ENCODE measurements around the gene MAPK1. TPM values are rescaled to one million over a fixed set of nuclear protein-coding genes. Genes with fewer than 3 reads are reported as not detected.
"Not testable (repeated sequence)": the region's sequence is repeated elsewhere in the genome, so short reads cannot be mapped to it uniquely, and the experiment has no call there.

Gene MAPK1
- total RNA-seq, 1 experiment from 2014 or later = 90.3 TPM

DNA sequence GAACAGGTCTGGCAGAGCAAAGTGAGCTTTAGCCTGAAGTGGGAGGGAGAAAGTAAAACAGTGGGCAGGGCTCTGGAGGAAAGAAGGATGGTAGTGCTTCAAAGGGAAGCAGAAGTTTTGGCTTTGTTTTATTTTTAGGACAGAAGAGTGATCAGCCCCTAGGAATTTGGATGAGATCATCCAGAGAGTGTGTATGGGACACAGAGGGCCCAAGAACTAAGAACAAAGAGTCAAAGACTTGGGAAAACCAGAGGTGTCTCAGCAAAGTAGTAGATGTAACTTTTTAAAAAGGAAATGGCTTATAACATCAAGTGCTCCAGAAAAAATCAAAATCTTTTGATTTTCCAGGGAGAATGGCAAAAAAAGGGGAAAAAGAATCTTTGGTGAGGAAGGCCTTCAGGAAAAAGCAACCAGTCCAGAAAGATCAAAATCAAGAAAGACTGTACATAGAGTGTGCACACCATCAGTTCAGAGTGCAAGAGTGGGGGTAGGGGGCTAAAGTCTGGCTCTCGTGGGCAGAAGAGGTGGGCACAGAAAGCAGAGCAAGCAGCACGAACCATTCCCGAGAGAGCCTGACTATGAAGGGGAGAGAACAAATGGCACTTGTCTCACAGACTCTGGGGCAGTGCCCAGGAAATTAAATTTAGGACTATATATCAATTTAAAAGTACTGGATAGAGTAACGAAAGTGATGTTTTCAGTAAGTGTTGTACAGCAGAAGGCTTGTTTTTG is 30.0 kb downstream of the MAPK1 start:
- H3K4me1 ChIP-seq (ENCODE audit: insufficient read depth, low read length) = no peaks in the 10 kb centered on the region; the same call in 1 of the 2 replicates
- no peak overlapping the region for H2BK12ac ChIP-seq (ENCODE audit: insufficient read length, low read depth, low read length)
- no peak overlapping the region for H2AK5ac ChIP-seq (ENCODE audit: insufficient read length, low read length)
- WGBS (ENCODE audit: extremely low coverage, insufficient read length, low lambda C conversion rate) = no CpG with 5 or more reads among the region's 4 CpGs
- H3K27me3 ChIP-seq (ENCODE audit: insufficient read depth, low read length) = no peaks in the 10 kb centered on the region
- no peak for DNase-seq
- Mint-ChIP-seq H3K36me3 (ENCODE audit: insufficient read depth in 1 of 3, low read depth in 3 of 3) (no peaks in the 10 kb centered on the region), H3K27ac (peak overlapping the region; percentile 19 to 93 (median 91); a peak in 6 of 7 replicates), H3K9me3 (no peaks in the 10 kb centered on the region), H3K27me3 (ENCODE audit: low read depth) (no peaks in the 10 kb centered on the region), H3K4me1 (peaks cover 26 to 41% of the 10 kb centered on the region in 2 experiments), H3K4me3 (no peak overlapping the region; a peak in 1 of 5 replicates)
- H2BK5ac ChIP-seq (ENCODE audit: insufficient read length, low read length) = no peak overlapping the region
- H2BK20ac ChIP-seq (ENCODE audit: low read depth, low read length, poor library complexity, severe bottlenecking) = no peak overlapping the region
- no peak overlapping the region for H3K27ac ChIP-seq (ENCODE audit: insufficient read length, low read depth, low read length)
- no peaks in the 10 kb centered on the region for H3K23me2 ChIP-seq (ENCODE audit: insufficient read length, low read depth, low read length, poor library complexity, severe bottlenecking)
- no peak overlapping the region; the same call in 1 of the 2 replicates for H3K4ac ChIP-seq (ENCODE audit: low read depth, low read length)
- no peak overlapping the region for H3T11ph ChIP-seq (ENCODE audit: low read length)
- no peak overlapping the region for H3K18ac ChIP-seq (ENCODE audit: insufficient read length, low read depth, low read length)
- H4K8ac ChIP-seq (replicated peaks; ENCODE audit: insufficient read length, low read depth, low read length) = no peak overlapping the region
- no peak overlapping the region for H2BK120ac ChIP-seq (ENCODE audit: low read depth, low read length, poor library complexity, severe bottlenecking)
- no peak overlapping the region for H2AFZ ChIP-seq (ENCODE audit: low read length)
- H3K23ac ChIP-seq (ENCODE audit: insufficient read length, low read depth, low read length) = no peak overlapping the region
- H4K5ac ChIP-seq (ENCODE audit: insufficient read length, low read depth, low read length) = no peak overlapping the region
- TF ChIP-seq, protein P1, sequence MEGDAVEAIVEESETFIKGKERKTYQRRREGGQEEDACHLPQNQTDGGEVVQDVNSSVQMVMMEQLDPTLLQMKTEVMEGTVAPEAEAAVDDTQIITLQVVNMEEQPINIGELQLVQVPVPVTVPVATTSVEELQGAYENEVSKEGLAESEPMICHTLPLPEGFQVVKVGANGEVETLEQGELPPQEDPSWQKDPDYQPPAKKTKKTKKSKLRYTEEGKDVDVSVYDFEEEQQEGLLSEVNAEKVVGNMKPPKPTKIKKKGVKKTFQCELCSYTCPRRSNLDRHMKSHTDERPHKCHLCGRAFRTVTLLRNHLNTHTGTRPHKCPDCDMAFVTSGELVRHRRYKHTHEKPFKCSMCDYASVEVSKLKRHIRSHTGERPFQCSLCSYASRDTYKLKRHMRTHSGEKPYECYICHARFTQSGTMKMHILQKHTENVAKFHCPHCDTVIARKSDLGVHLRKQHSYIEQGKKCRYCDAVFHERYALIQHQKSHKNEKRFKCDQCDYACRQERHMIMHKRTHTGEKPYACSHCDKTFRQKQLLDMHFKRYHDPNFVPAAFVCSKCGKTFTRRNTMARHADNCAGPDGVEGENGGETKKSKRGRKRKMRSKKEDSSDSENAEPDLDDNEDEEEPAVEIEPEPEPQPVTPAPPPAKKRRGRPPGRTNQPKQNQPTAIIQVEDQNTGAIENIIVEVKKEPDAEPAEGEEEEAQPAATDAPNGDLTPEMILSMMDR (conservative IDR thresholded peaks at IDR 0.05) = no peak
- peak overlapping the region; percentile 50 for H3K9ac ChIP-seq (ENCODE audit: extremely low read depth, insufficient read length, low read length)
- no peak overlapping the region for H4K91ac ChIP-seq (ENCODE audit: insufficient read length, low read depth, low read length)
- H4K20me1 ChIP-seq (ENCODE audit: control insufficient read depth, insufficient read depth, insufficient read length) = no peaks in the 10 kb centered on the region
- H3K4me2 ChIP-seq (ENCODE audit: insufficient read depth, insufficient read length, low read length) = no peak overlapping the region
- no peaks in the 10 kb centered on the region for H3K9me3 ChIP-seq (ENCODE audit: control insufficient read depth, low read depth, low read length)
- H3K79me1 ChIP-seq (ENCODE audit: insufficient read depth, low read depth, low read length, poor library complexity, severe bottlenecking) = peaks cover 24% of the 10 kb centered on the region
- H3K56ac ChIP-seq (ENCODE audit: insufficient read length, low read depth, low read length) = no peak overlapping the region
- no peak overlapping the region for H2BK15ac ChIP-seq (ENCODE audit: low read depth, low read length)
- H3K79me2 ChIP-seq (ENCODE audit: insufficient read depth, low read length) = peaks cover 23% of the 10 kb centered on the region; the same call in 1 of the 2 replicates
- no peak overlapping the region for H3K14ac ChIP-seq (ENCODE audit: insufficient read depth, low read length)

DNA sequence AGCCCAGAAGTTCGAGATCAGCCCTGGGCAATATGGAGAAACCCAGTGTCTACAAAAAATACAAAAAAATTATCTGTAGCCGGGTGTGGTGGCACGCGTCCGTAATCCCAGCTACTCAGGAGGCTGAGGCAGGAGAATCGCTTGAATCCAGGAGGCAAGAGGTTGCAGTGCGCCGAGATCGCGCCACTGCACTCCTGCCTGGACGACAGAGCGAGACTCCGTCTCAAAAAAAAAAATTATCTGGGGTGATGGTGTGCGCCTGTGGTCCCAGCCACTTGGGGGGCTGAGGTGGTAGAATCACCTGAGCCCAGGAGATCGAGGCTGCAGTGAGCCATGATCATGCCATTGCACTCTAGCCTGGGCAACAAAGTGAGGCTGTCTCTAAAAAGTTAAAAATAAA is 31.0 kb downstream of the MAPK1 start:
- H3K4ac ChIP-seq (ENCODE audit: low read depth, low read length); H3K23ac ChIP-seq (ENCODE audit: insufficient read length, low read depth, low read length); H2AFZ ChIP-seq (ENCODE audit: low read length); H3K27me3 Mint-ChIP-seq (ENCODE audit: low read depth); H3K9me3 ChIP-seq (ENCODE audit: control insufficient read depth, low read depth, low read length); H3K4me1 ChIP-seq (ENCODE audit: insufficient read depth, low read length); H3K56ac ChIP-seq (ENCODE audit: insufficient read length, low read depth, low read length); H3K9ac ChIP-seq (ENCODE audit: extremely low read depth, insufficient read length, low read length); H2BK20ac ChIP-seq (ENCODE audit: low read depth, low read length, poor library complexity, severe bottlenecking); H2BK12ac ChIP-seq (ENCODE audit: insufficient read length, low read depth, low read length); H2BK15ac ChIP-seq (ENCODE audit: low read depth, low read length); DNase-seq; H3K18ac ChIP-seq (ENCODE audit: insufficient read length, low read depth, low read length); H3K36me3 Mint-ChIP-seq (ENCODE audit: insufficient read depth in 1 of 3, low read depth in 3 of 3); H3K4me3 Mint-ChIP-seq; H2AK5ac ChIP-seq (ENCODE audit: insufficient read length, low read length); H2BK120ac ChIP-seq (ENCODE audit: low read depth, low read length, poor library complexity, severe bottlenecking); H3K27me3 ChIP-seq (ENCODE audit: insufficient read depth, low read length); H4K8ac ChIP-seq (replicated peaks; ENCODE audit: insufficient read length, low read depth, low read length); H3T11ph ChIP-seq (ENCODE audit: low read length); H4K91ac ChIP-seq (ENCODE audit: insufficient read length, low read depth, low read length); H3K23me2 ChIP-seq (ENCODE audit: insufficient read length, low read depth, low read length, poor library complexity, severe bottlenecking); H3K9me3 Mint-ChIP-seq; H2BK5ac ChIP-seq (ENCODE audit: insufficient read length, low read length); H4K5ac ChIP-seq (ENCODE audit: insufficient read length, low read depth, low read length); H3K4me2 ChIP-seq (ENCODE audit: insufficient read depth, insufficient read length, low read length); H3K27ac ChIP-seq (ENCODE audit: insufficient read length, low read depth, low read length); H3K14ac ChIP-seq (ENCODE audit: insufficient read depth, low read length); H4K20me1 ChIP-seq (ENCODE audit: control insufficient read depth, insufficient read depth, insufficient read length): not testable (repeated sequence)
- no CpG with 5 or more reads among the region's 15 CpGs for WGBS (ENCODE audit: extremely low coverage, insufficient read length, low lambda C conversion rate)
- peaks cover 24% of the 10 kb centered on the region for H3K79me1 ChIP-seq (ENCODE audit: insufficient read depth, low read depth, low read length, poor library complexity, severe bottlenecking)
- H3K79me2 ChIP-seq (ENCODE audit: insufficient read depth, low read length) = peaks cover 24% of the 10 kb centered on the region; the same call in 1 of the 2 replicates
- H3K27ac Mint-ChIP-seq = peak overlapping the region in 1 of 3 experiments; percentile 50; a peak in 2 of 7 replicates
- H3K4me1 Mint-ChIP-seq = peaks cover 29 to 44% of the 10 kb centered on the region in 2 experiments

Data from H9 (cell line).